PC-9 (cell line): ENCODE data around the gene SPATA16. TPM values are rescaled to one million over a fixed set of nuclear protein-coding genes. Genes with fewer than 3 reads are reported as not detected.

Source experiments
- BruUV-seq: library from RNA; stranded (reverse); fragments of 400-500 nt; replicated peaks from 2 replicates; lab custom pipeline; 2021; lab: Mats Ljungman, UMichigan
- CTCF ChIA-PET: fragments of 300-600 bp; sonication (Branson Sonifier 250); formaldehyde crosslinking; loops from one replicate; lab custom pipeline; 2022; ENCODE audit warnings: antibody characterized with exemption; lab: Charles Lee
- POLR2A ChIA-PET: fragments of 300-600 bp; sonication (Branson Sonifier 250); formaldehyde crosslinking; loops from one replicate; lab custom pipeline; 2022; ENCODE audit warnings: antibody characterized with exemption; ENCODE audit not compliant: unreplicated experiment; lab: Charles Lee
- DNase-seq, 2 experiments: peaks; one replicate each; pipeline versions ENCODE4 v3.0.0 to v3.0.0-alpha.2; 2015 to 2022; ENCODE audit warnings: mixed read lengths in 1 of 2
- H2AFZ ChIP-seq: fragments of 200-600 bp; sonication (generic); 2 replicates; pipeline ENCODE4 v1.8.1; 2017; ENCODE audit warnings: antibody characterized with exemption
- H3F3A ChIP-seq: fragments of 200-600 bp; sonication (generic); 2 replicates; pipeline ENCODE4 v1.8.1; 2017; ENCODE audit warnings: antibody characterized with exemption, mild to moderate bottlenecking, low read depth; ENCODE audit not compliant: insufficient read depth
- H3K27ac ChIP-seq: fragments of 200-600 bp; sonication (generic); 2 replicates; pipeline ENCODE4 v1.6.1; 2016; ENCODE audit warnings: mixed run types
- H3K27me3 ChIP-seq: fragments of 200-600 bp; sonication (generic); 2 replicates; pipeline ENCODE4 v1.6.1; 2016; ENCODE audit warnings: low read depth, mixed run types; ENCODE audit not compliant: insufficient read depth
- H3K36me3 ChIP-seq: fragments of 200-600 bp; sonication (generic); 2 replicates; pipeline ENCODE4 v1.6.1; 2016; ENCODE audit warnings: low read depth, mixed run types
- H3K4me1 ChIP-seq: fragments of 200-600 bp; sonication (generic); replicated peaks from 2 replicates; pipeline ENCODE4 v1.6.1; 2016; ENCODE audit warnings: mixed run types; ENCODE audit not compliant: insufficient read depth
- H3K4me2 ChIP-seq: fragments of 200-600 bp; sonication (generic); 2 replicates; pipeline ENCODE4 v1.6.1; 2017; ENCODE audit warnings: mixed run types
- H3K4me3 ChIP-seq: fragments of 200-600 bp; sonication (generic); 2 replicates; pipeline ENCODE4 v1.6.1; 2016; ENCODE audit warnings: mixed run types
- H3K79me2 ChIP-seq: fragments of 200-600 bp; sonication (generic); 2 replicates; pipeline ENCODE4 v1.6.1; 2017; ENCODE audit warnings: low read depth, mixed run types
- H3K9me2 ChIP-seq: fragments of 200-600 bp; sonication (generic); 2 replicates; pipeline ENCODE4 v1.8.1; 2017; ENCODE audit warnings: mild to moderate bottlenecking; ENCODE audit not compliant: insufficient read depth
- H3K9me3 ChIP-seq: fragments of 200-600 bp; sonication (generic); 2 replicates; pipeline ENCODE4 v1.8.1; 2016; ENCODE audit warnings: low read depth; ENCODE audit not compliant: insufficient read depth
- H4K20me1 ChIP-seq: fragments of 200-600 bp; sonication (generic); 2 replicates; pipeline ENCODE4 v1.8.1; 2017; ENCODE audit not compliant: insufficient read depth
- CTCF ChIP-seq: fragments of 200-600 bp; sonication (generic); conservative IDR thresholded peaks from 2 replicates; pipeline ENCODE4 v1.6.1; 2017; ENCODE audit warnings: mixed run types, antibody characterized with exemption, mild to moderate bottlenecking, moderate library complexity
- EZH2 ChIP-seq: fragments of 200-600 bp; sonication (generic); IDR thresholded peaks from 2 replicates; pipeline ENCODE4 v1.8.0; 2017; ENCODE audit warnings: antibody characterized with exemption, low read depth
- intact Hi-C: fragments of 100-400 bp; cut with micrococcal nuclease; formaldehyde crosslinking; loops from one replicate; pipeline ENCODE4 v1.10.0; 2022; ENCODE audit not compliant: unreplicated experiment
- total RNA-seq: library from RNA; stranded (reverse); gene quantifications from 2 replicates; pipeline ENCODE4 v1.2.3, GENCODE V29; 2021

Gene SPATA16
- total RNA-seq, 1 experiment from 2014 or later = not detected

- Histone ChIP-seq H2AFZ (no peak overlapping the region), H3K27ac (no peak overlapping the region), H3K36me3 (no peaks in the 10 kb centered on the region), H3K4me1 (no peaks in the 10 kb centered on the region), H4K20me1 (no peaks in the 10 kb centered on the region), H3K4me3 (no peak overlapping the region), H3F3A (no peaks in the 10 kb centered on the region), H3K79me2 (no peaks in the 10 kb centered on the region), H3K9me2 (no peaks in the 10 kb centered on the region), H3K4me2 (no peak overlapping the region), H3K9me3 (no peaks in the 10 kb centered on the region), H3K27me3 (no peaks in the 10 kb centered on the region)
- CTCF ChIA-PET = no interaction called here
- TF ChIP-seq EZH2 (no peak), CTCF (no peak)
- BruUV-seq = no TSS peak
- intact Hi-C loops = no loop called here
- POLR2A ChIA-PET = no interaction called here
- DNase-seq = no peak
Observed at GRCh38 chr3:173109143-173109542, 31.9 kb downstream of the SPATA16 start.

GRCh38 chr3:173103469-173103868 is 37.6 kb downstream of the SPATA16 start:
- Histone ChIP-seq H3K4me3 (no peak overlapping the region), H3F3A (no peaks in the 10 kb centered on the region), H3K79me2 (no peaks in the 10 kb centered on the region), H4K20me1 (no peaks in the 10 kb centered on the region), H3K9me2 (no peaks in the 10 kb centered on the region), H3K27ac (no peak overlapping the region), H2AFZ (no peak overlapping the region), H3K9me3 (no peaks in the 10 kb centered on the region), H3K27me3 (no peaks in the 10 kb centered on the region), H3K36me3 (no peaks in the 10 kb centered on the region), H3K4me1 (no peaks in the 10 kb centered on the region), H3K4me2 (no peak overlapping the region)
- intact Hi-C loops = no loop called here
- no TSS peak for BruUV-seq
- POLR2A ChIA-PET = no interaction called here
- CTCF ChIA-PET = no interaction called here
- DNase-seq = no peak
- TF ChIP-seq EZH2 (no peak), CTCF (no peak)

- no TSS peak for BruUV-seq
- intact Hi-C loops = no loop called here
- H3K9me3 ChIP-seq = no peaks in the 10 kb centered on the region
Observed at GRCh38 chr3:173098959-173099358, 42.1 kb downstream of the SPATA16 start.

More at GRCh38 chr3:173098959-173099358, 42.1 kb downstream of the SPATA16 start:
- no peaks in the 10 kb centered on the region for H3F3A ChIP-seq
- H2AFZ ChIP-seq = no peak overlapping the region
- no peaks in the 10 kb centered on the region for H4K20me1 ChIP-seq
- ChIA-PET POLR2A (no interaction called here), CTCF (no interaction called here)
- no peak overlapping the region for H3K4me2 ChIP-seq
- DNase-seq = no peak
- no peaks in the 10 kb centered on the region; the same call in 1 of the 2 replicates for H3K9me2 ChIP-seq
- no peak overlapping the region for H3K27ac ChIP-seq
- no peak overlapping the region for H3K4me3 ChIP-seq
- no peaks in the 10 kb centered on the region for H3K27me3 ChIP-seq
- no peaks in the 10 kb centered on the region for H3K4me1 ChIP-seq
- H3K36me3 ChIP-seq = no peaks in the 10 kb centered on the region
- TF ChIP-seq CTCF (no peak), EZH2 (no peak)
- H3K79me2 ChIP-seq = no peaks in the 10 kb centered on the region
